Measurements from ENCODE around the gene C2CD4C. TPM values are rescaled to one million over a fixed set of nuclear protein-coding genes. Genes with fewer than 3 reads are reported as not detected.
"Not testable (repeated sequence)": the region's sequence is repeated elsewhere in the genome, so short reads cannot be mapped to it uniquely, and the experiment has no call there.

The C2CD4C gene
- total RNA-seq, 1 experiment from 2014 or later: 0.43 TPM

DNA sequence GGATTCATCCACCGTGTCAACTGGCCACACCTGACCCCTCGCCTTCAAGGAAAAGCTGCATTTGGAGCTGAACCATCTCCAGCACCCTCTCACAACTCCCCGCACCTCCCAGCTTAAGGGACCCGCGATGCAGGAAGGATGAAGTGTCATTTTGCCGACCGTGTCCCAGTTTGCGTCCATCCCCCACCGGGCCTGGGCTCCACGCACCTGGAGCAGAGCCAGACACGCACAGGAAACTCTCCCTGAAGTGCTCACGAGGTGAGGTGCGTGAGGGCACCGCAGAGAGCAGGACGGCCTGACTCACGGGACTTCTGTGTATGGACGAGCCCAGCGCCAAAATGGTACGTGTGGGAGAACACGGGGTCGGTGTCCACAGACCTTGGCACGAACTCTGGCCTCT lies 44.7 kb upstream of the C2CD4C start:
- Mint-ChIP-seq H3K9me3 (ENCODE audit: unreplicated experiment) (no peaks in the 10 kb centered on the region), H3K36me3 (ENCODE audit: insufficient read depth, unreplicated experiment) (no peaks in the 10 kb centered on the region), H3K27ac (ENCODE audit: unreplicated experiment) (no peak overlapping the region), H3K4me3 (ENCODE audit: unreplicated experiment) (no peak overlapping the region), H3K27me3 (ENCODE audit: insufficient read depth, unreplicated experiment) (no peaks in the 10 kb centered on the region), H3K4me1 (ENCODE audit: low read depth, unreplicated experiment) (no peaks in the 10 kb centered on the region)
- TF ChIP-seq CTCF (IDR thresholded peaks at IDR 0.05; ENCODE audit: insufficient read depth in 1 of 2, low read depth in 1 of 2, low read length in 1 of 2, severe bottlenecking in 1 of 2, unreplicated experiment in 1 of 2): no peak
- intact Hi-C loops (cut with micrococcal nuclease; ENCODE audit: unreplicated experiment): no loop called here
- CTCF ChIA-PET: no interaction called here
- no TSS peak for BruUV-seq (replicated peaks)
- no peak for DNase-seq
- H3K4me1 ChIP-seq: no peaks in the 10 kb centered on the region
- no peak overlapping the region for H3K4me3 ChIP-seq (ENCODE audit: low read depth, low read length)
- POLR2A ChIA-PET: no interaction called here
- H3K27me3 ChIP-seq (replicated peaks; ENCODE audit: control insufficient read depth, insufficient read depth, low read length): no peaks in the 10 kb centered on the region
- 0 out of 2 replicates have a peak, but pooled peaks cover 6% of the 10 kb centered on the region for H3K9me3 ChIP-seq
- H3K36me3 ChIP-seq (ENCODE audit: control insufficient read depth, insufficient read depth, low read length): no peaks in the 10 kb centered on the region

GRCh38 chr19:452829-453228 lies 43.9 kb upstream of the C2CD4C start:
- Histone ChIP-seq H3K27me3 (replicated peaks; ENCODE audit: control insufficient read depth, insufficient read depth, low read length) (no peaks in the 10 kb centered on the region), H3K4me3 (ENCODE audit: low read depth, low read length) (no peak overlapping the region), H3K9me3 (0 out of 2 replicates have a peak, but pooled peaks cover 6% of the 10 kb centered on the region), H3K36me3 (ENCODE audit: control insufficient read depth, insufficient read depth, low read length) (no peaks in the 10 kb centered on the region), H3K4me1 (no peaks in the 10 kb centered on the region)
- no peak overlapping the region for H3K4me3 Mint-ChIP-seq (ENCODE audit: unreplicated experiment)
- ChIA-PET CTCF (no interaction called here), POLR2A (no interaction called here)
- H3K36me3 Mint-ChIP-seq (ENCODE audit: insufficient read depth, unreplicated experiment): no peaks in the 10 kb centered on the region
- H3K4me1 Mint-ChIP-seq (ENCODE audit: low read depth, unreplicated experiment): no peaks in the 10 kb centered on the region
- H3K9me3 Mint-ChIP-seq (ENCODE audit: unreplicated experiment): no peaks in the 10 kb centered on the region
- no peaks in the 10 kb centered on the region for H3K27me3 Mint-ChIP-seq (ENCODE audit: insufficient read depth, unreplicated experiment)
- DNase-seq: no peak
- TF ChIP-seq CTCF (IDR thresholded peaks at IDR 0.05; ENCODE audit: insufficient read depth in 1 of 2, low read depth in 1 of 2, low read length in 1 of 2, severe bottlenecking in 1 of 2, unreplicated experiment in 1 of 2): no peak
- intact Hi-C loops (cut with micrococcal nuclease; ENCODE audit: unreplicated experiment): no loop called here
- no TSS peak for BruUV-seq (replicated peaks)
- no peak overlapping the region for H3K27ac Mint-ChIP-seq (ENCODE audit: unreplicated experiment)

- H3K4me1 Mint-ChIP-seq (ENCODE audit: low read depth, unreplicated experiment); H3K27me3 ChIP-seq (replicated peaks; ENCODE audit: control insufficient read depth, insufficient read depth, low read length); H3K9me3 Mint-ChIP-seq (ENCODE audit: unreplicated experiment); H3K4me1 ChIP-seq; H3K27me3 Mint-ChIP-seq (ENCODE audit: insufficient read depth, unreplicated experiment); H3K27ac Mint-ChIP-seq (ENCODE audit: unreplicated experiment); H3K4me3 ChIP-seq (ENCODE audit: low read depth, low read length); CTCF ChIA-PET; H3K36me3 ChIP-seq (ENCODE audit: control insufficient read depth, insufficient read depth, low read length); BruUV-seq (replicated peaks); H3K36me3 Mint-ChIP-seq (ENCODE audit: insufficient read depth, unreplicated experiment); intact Hi-C loops (cut with micrococcal nuclease; ENCODE audit: unreplicated experiment); H3K9me3 ChIP-seq; DNase-seq; POLR2A ChIA-PET; H3K4me3 Mint-ChIP-seq (ENCODE audit: unreplicated experiment): not testable (repeated sequence)
These were observed 42.0 kb upstream of the C2CD4C start for GRCh38 chr19:450912-451481.

GRCh38 chr19:449916-450315 lies 41.0 kb upstream of the C2CD4C start:
- POLR2A ChIA-PET: no interaction called here
- CTCF ChIA-PET: no interaction called here
- Mint-ChIP-seq H3K4me1 (ENCODE audit: low read depth, unreplicated experiment) (no peaks in the 10 kb centered on the region), H3K36me3 (ENCODE audit: insufficient read depth, unreplicated experiment) (no peaks in the 10 kb centered on the region), H3K9me3 (ENCODE audit: unreplicated experiment) (no peaks in the 10 kb centered on the region), H3K27ac (ENCODE audit: unreplicated experiment) (no peak overlapping the region), H3K4me3 (ENCODE audit: unreplicated experiment) (no peak overlapping the region), H3K27me3 (ENCODE audit: insufficient read depth, unreplicated experiment) (no peaks in the 10 kb centered on the region)
- no peaks in the 10 kb centered on the region for H3K4me1 ChIP-seq
- H3K9me3 ChIP-seq: 0 out of 2 replicates have a peak, but pooled peaks cover 6% of the 10 kb centered on the region
- no peak for TF ChIP-seq CTCF (IDR thresholded peaks at IDR 0.05; ENCODE audit: insufficient read depth in 1 of 2, low read depth in 1 of 2, low read length in 1 of 2, severe bottlenecking in 1 of 2, unreplicated experiment in 1 of 2)
- intact Hi-C loops (cut with micrococcal nuclease; ENCODE audit: unreplicated experiment): no loop called here
- DNase-seq: no peak
- BruUV-seq (replicated peaks): no TSS peak
- H3K36me3 ChIP-seq (ENCODE audit: control insufficient read depth, insufficient read depth, low read length): no peaks in the 10 kb centered on the region
- H3K27me3 ChIP-seq (replicated peaks; ENCODE audit: control insufficient read depth, insufficient read depth, low read length): no peaks in the 10 kb centered on the region
- no peak overlapping the region for H3K4me3 ChIP-seq (ENCODE audit: low read depth, low read length)

Data from Caco-2 (cell line).